ENCODE results near the gene CASKIN1.
"Not testable (repeated sequence)": the region's sequence is repeated elsewhere in the genome, so short reads cannot be mapped to it uniquely, and the experiment has no call there.

Gene CASKIN1

GRCh38 chr16:2129251-2129650, 67.2 kb downstream of the CASKIN1 start:
- not testable (repeated sequence) for DNase-seq

- DNase-seq = not testable (repeated sequence)
Measured at GRCh38 chr16:2127630-2128280, 68.7 kb downstream of the CASKIN1 start.

All from NCI-H2029 treated with DMSO at 0.1 percent for 48 hours (cell line).